OCI-LY3 (cell line): ENCODE measurements around the gene GPR146.

Experiments used
- H2AFZ ChIP-seq: fragments of 200-600, 300-600 bp; shearing (Covaris generic); 2 replicates; pipeline ENCODE4 v1.6.0; 2014; ENCODE audit warnings: antibody characterized with exemption, low read depth, low read length
- H3K27ac ChIP-seq: fragments of 200-600, 300-600 bp; sonication (generic); 2 replicates; pipeline ENCODE4 v1.5.1; 2014; ENCODE audit warnings: mild to moderate bottlenecking, low read length, moderate library complexity, mixed read lengths
- H3K27me3 ChIP-seq: fragments of 200-600, 300-600 bp; sonication (generic); 2 replicates; pipeline ENCODE4 v1.6.1; 2014; ENCODE audit warnings: low read depth, low read length, mixed read lengths
- H3K36me3 ChIP-seq: fragments of 200-600, 300-600 bp; sonication (generic); replicated peaks from 2 replicates; pipeline ENCODE3; 2014; ENCODE audit warnings: low read depth, low read length, mixed read lengths
- H3K4me1 ChIP-seq: fragments of 300-600, 200-600 bp; sonication (generic); 2 replicates; pipeline ENCODE4 v1.6.1; 2014; ENCODE audit warnings: low read length, mixed read lengths
- H3K4me2 ChIP-seq: fragments of 200-600, 300-600 bp; sonication (generic); 2 replicates; pipeline ENCODE4 v1.6.1; 2014; ENCODE audit warnings: low read length, mixed read lengths
- H3K4me3 ChIP-seq: fragments of 300-600, 200-600 bp; sonication (generic); 2 replicates; pipeline ENCODE4 v1.5.1; 2014; ENCODE audit warnings: antibody characterized with exemption, mild to moderate bottlenecking, low read length, moderate library complexity
- H3K79me2 ChIP-seq: fragments of 300-600, 200-600 bp; shearing (Covaris generic); 2 replicates; pipeline ENCODE4 v1.6.1; 2014; ENCODE audit warnings: mild to moderate bottlenecking, low read length, mixed read lengths
- H3K9ac ChIP-seq: fragments of 300-600, 200-600 bp; shearing (Covaris generic); 2 replicates; pipeline ENCODE4 v1.6.0; 2014; ENCODE audit warnings: mild to moderate bottlenecking, low read length, moderate library complexity
- H3K9me3 ChIP-seq: fragments of 200-600, 300-600 bp; shearing (Covaris generic); 2 replicates; pipeline ENCODE4 v1.6.1; 2014; ENCODE audit warnings: low read length, mixed read lengths; ENCODE audit not compliant: insufficient read depth
- H4K20me1 ChIP-seq: fragments of 200-600, 300-600 bp; sonication (generic); 2 replicates; pipeline ENCODE4 v1.6.1; 2016; ENCODE audit warnings: low read length, mixed read lengths; ENCODE audit not compliant: insufficient read depth
- EZH2phosphoT487 ChIP-seq: fragments of 200-600 bp; shearing (Covaris generic); IDR thresholded peaks from 2 replicates; pipeline ENCODE4 v1.6.1; 2018; ENCODE audit warnings: antibody characterized with exemption, mixed run types, low read depth
- TF ChIP-seq, protein P1 (sequence below): fragments of 200-600, 300-600 bp; sonication (generic); IDR thresholded peaks from 2 replicates; pipeline ENCODE4 v1.5.1; 2014; ENCODE audit warnings: antibody characterized with exemption, low read length, low read depth

GPR146 gene

DNA sequence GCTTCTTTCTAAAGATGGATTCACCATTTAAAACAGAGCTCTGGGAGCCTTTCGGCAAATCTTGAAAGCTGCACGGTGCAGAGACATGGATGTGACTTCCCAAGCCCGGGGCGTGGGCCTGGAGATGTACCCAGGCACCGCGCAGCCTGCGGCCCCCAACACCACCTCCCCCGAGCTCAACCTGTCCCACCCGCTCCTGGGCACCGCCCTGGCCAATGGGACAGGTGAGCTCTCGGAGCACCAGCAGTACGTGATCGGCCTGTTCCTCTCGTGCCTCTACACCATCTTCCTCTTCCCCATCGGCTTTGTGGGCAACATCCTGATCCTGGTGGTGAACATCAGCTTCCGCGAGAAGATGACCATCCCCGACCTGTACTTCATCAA is 47.3 kb downstream of the GPR146 start:
- Histone ChIP-seq H3K4me1 (peaks cover 36% of the 10 kb centered on the region), H3K79me2 (peaks cover 13% of the 10 kb centered on the region), H4K20me1 (no peaks in the 10 kb centered on the region), H3K9ac (no peak overlapping the region), H3K36me3 (peaks cover 4% of the 10 kb centered on the region), H3K9me3 (no peaks in the 10 kb centered on the region), H3K4me3 (no peak overlapping the region), H3K27me3 (no peaks in the 10 kb centered on the region), H3K27ac (no peak overlapping the region), H3K4me2 (no peak overlapping the region), H2AFZ (no peak overlapping the region)
- TF ChIP-seq, protein P1, sequence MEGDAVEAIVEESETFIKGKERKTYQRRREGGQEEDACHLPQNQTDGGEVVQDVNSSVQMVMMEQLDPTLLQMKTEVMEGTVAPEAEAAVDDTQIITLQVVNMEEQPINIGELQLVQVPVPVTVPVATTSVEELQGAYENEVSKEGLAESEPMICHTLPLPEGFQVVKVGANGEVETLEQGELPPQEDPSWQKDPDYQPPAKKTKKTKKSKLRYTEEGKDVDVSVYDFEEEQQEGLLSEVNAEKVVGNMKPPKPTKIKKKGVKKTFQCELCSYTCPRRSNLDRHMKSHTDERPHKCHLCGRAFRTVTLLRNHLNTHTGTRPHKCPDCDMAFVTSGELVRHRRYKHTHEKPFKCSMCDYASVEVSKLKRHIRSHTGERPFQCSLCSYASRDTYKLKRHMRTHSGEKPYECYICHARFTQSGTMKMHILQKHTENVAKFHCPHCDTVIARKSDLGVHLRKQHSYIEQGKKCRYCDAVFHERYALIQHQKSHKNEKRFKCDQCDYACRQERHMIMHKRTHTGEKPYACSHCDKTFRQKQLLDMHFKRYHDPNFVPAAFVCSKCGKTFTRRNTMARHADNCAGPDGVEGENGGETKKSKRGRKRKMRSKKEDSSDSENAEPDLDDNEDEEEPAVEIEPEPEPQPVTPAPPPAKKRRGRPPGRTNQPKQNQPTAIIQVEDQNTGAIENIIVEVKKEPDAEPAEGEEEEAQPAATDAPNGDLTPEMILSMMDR, result no peak
- TF ChIP-seq EZH2phosphoT487, result no peak

DNA sequence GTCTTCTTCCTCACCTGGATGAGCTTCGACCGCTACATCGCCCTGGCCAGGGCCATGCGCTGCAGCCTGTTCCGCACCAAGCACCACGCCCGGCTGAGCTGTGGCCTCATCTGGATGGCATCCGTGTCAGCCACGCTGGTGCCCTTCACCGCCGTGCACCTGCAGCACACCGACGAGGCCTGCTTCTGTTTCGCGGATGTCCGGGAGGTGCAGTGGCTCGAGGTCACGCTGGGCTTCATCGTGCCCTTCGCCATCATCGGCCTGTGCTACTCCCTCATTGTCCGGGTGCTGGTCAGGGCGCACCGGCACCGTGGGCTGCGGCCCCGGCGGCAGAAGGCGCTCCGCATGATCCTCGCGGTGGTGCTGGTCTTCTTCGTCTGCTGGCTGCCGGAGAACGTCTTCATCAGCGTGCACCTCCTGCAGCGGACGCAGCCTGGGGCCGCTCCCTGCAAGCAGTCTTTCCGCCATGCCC is 47.9 kb downstream of the GPR146 start:
- Histone ChIP-seq H4K20me1 (no peaks in the 10 kb centered on the region), H3K4me2 (no peak overlapping the region), H3K27ac (no peak overlapping the region), H3K9ac (no peak overlapping the region), H3K79me2 (peaks cover 13% of the 10 kb centered on the region), H3K9me3 (no peaks in the 10 kb centered on the region), H3K36me3 (peaks cover 4% of the 10 kb centered on the region), H3K27me3 (no peaks in the 10 kb centered on the region), H3K4me1 (peaks cover 39% of the 10 kb centered on the region), H2AFZ (no peak overlapping the region), H3K4me3 (no peak overlapping the region)
- TF ChIP-seq, protein P1, result no peak
- no peak for TF ChIP-seq EZH2phosphoT487

DNA sequence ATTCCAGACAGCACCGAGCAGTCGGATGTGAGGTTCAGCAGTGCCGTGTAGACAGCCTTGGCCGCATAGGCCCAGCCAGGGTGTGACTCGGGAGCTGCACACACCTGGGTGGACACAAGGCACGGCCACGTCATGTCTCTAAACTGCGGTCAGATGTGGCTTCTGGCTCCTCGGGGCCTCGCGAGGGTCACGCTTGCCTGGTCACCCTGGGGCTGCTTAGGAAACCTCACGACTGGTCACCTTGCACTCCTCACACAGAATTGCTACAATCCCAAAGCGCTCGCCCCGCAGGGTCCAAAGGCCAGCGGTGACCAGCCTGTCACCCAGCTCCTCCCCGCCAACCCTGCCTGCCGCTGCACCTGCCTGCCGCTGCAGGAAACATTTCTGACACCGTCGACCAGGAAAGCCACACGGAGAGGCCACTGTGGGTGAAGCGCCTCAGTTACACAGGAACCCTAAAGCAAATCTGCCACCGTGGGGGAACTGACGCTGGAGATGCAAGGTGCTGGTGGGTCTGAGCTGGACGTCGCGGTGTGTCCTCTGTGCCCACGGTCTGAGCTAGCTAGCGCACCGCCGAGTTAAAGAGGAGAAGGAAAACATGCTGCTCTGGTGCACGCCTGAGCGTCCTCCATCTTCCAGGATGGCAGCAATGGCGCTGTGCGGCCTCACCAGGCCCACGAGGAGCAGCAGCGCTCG is 48.6 kb downstream of the GPR146 start:
- peaks cover 5% of the 10 kb centered on the region for H3K36me3 ChIP-seq

DNA sequence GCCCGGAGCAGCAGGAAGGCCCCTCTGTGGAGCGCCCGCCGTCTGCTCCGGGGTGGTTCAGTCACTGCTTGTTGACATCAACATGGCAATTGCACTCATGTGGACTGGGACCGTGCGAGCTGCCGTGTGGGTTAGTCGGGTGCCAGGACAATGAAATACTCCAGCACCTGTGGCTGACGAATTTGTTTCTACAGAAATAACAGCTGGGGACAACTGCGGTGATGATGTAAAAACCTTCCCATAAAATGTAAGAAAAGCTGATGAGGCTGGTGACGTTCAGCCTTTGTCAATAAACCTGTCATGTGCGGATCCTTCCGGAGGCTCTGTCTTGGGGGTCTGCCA is 49.1 kb downstream of the GPR146 start:
- Histone ChIP-seq H3K27me3 (no peaks in the 10 kb centered on the region), H3K27ac (no peak overlapping the region), H3K9me3 (no peaks in the 10 kb centered on the region), H3K4me1 (peaks cover 30% of the 10 kb centered on the region), H3K9ac (no peak overlapping the region), H3K36me3 (peaks cover 8% of the 10 kb centered on the region), H2AFZ (no peak overlapping the region), H3K4me2 (no peak overlapping the region), H3K4me3 (no peak overlapping the region), H3K79me2 (peaks cover 15% of the 10 kb centered on the region; the same call in 1 of the 2 replicates), H4K20me1 (no peaks in the 10 kb centered on the region)
- TF ChIP-seq, protein P1, result no peak
- no peak for TF ChIP-seq EZH2phosphoT487

More for the DNA sequence above, 48.6 kb downstream of the GPR146 start:
- TF ChIP-seq EZH2phosphoT487, result no peak
- TF ChIP-seq, protein P1, result no peak
- peaks cover 32% of the 10 kb centered on the region for H3K4me1 ChIP-seq
- no peaks in the 10 kb centered on the region for H4K20me1 ChIP-seq
- H3K4me2 ChIP-seq, result no peak overlapping the region
- H3K9ac ChIP-seq, result no peak overlapping the region
- H3K27me3 ChIP-seq, result no peaks in the 10 kb centered on the region
- H2AFZ ChIP-seq, result no peak overlapping the region
- no peak overlapping the region for H3K27ac ChIP-seq
- H3K4me3 ChIP-seq, result no peak overlapping the region
- peaks cover 11% of the 10 kb centered on the region; the same call in 1 of the 2 replicates for H3K79me2 ChIP-seq
- H3K9me3 ChIP-seq, result no peaks in the 10 kb centered on the region
